Activated T-cell treated with anti-CD3 and anti-CD28 coated beads, Interleukin-2, amount 50 U/mL, for 4 hours (primary cell): ENCODE measurements around the gene NHS. TPM values are rescaled to one million over a fixed set of nuclear protein-coding genes. Genes with fewer than 3 reads are reported as not detected.

ENCODE experiments used
- ATAC-seq, 2 donors: fragments of 200-7000 bp; cut with Tn5 transposase; one replicate each; pipeline ENCODE4 v1.10.0; 2021
- DNase-seq: peaks from one replicate; pipeline ENCODE4 v3.0.0-alpha.2; 2020
- H3K27me3 Mint-ChIP-seq: one replicate; pipeline ENCODE4 v1.8.0; 2021; ENCODE audit warnings: low read depth, mixed read lengths
- H3K36me3 Mint-ChIP-seq: one replicate; pipeline ENCODE4 v1.8.0; 2022; ENCODE audit warnings: mixed read lengths; ENCODE audit not compliant: insufficient read depth
- H3K4me1 Mint-ChIP-seq: one replicate; pipeline ENCODE4 v1.8.0; 2021; ENCODE audit warnings: low read depth, mixed read lengths
- H3K4me3 Mint-ChIP-seq: one replicate; pipeline ENCODE4 v1.8.0; 2021; ENCODE audit warnings: mild to moderate bottlenecking, moderate library complexity, mixed read lengths
- H3K9me3 Mint-ChIP-seq: one replicate; pipeline ENCODE4 v1.8.0; 2021; ENCODE audit warnings: mixed read lengths
- total RNA-seq, 3 donors: library from RNA; stranded (reverse); gene quantifications; one replicate each; pipeline ENCODE4 v1.2.1, GENCODE V29; 2021

The NHS gene
- total RNA-seq, 3 donors from 2014 or later = 2.3 to 7.7 (median 7.5) TPM

DNA sequence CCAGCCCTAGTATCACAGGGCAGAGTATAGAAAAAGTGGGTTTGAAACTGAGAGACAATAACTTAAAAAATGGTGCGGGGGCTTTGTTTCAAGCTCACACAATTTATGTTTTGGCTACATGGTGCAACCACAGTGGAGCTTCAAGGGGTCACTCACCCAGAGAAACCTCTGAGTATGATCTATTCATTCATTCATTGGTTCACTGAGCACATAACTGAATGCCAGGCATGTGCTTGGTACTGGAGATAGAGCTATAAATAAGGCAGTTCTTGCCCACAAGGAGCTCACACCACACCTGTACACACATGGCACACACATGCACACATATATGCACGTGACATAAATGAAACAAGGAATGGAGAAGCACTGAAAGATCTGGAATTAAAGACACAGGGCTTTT lies 171.4 kb downstream of the NHS start:
- Mint-ChIP-seq H3K36me3 (no peaks in the 10 kb centered on the region), H3K4me1 (peaks cover 3% of the 10 kb centered on the region), H3K27me3 (peaks cover 4% of the 10 kb centered on the region), H3K4me3 (no peak overlapping the region), H3K9me3 (no peaks in the 10 kb centered on the region)
- ATAC-seq (no peak), DNase-seq (no peak)

DNA sequence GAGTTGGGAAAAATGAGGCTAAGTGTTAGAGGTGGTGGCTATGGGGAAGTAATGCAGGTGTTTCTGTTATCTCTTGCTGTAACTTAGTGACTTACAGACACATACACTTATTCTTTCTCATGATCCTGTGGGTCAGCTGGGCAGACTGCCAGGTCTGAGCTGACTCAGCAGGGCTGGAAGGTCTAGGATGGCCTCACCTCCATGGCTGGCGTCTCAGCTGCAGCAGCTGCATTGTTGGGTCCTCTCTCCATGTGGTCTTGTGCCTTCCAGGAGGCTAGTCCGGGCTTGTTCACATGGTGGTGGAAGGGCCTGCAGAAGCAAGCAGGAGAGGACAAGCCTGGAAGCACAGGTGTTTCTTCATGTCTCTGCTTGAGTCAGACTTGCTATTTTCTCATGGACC lies 172.7 kb downstream of the NHS start:
- ATAC-seq (no peak), DNase-seq (no peak)
- H3K9me3 Mint-ChIP-seq = no peaks in the 10 kb centered on the region
- H3K4me3 Mint-ChIP-seq = no peak overlapping the region
- H3K36me3 Mint-ChIP-seq = no peaks in the 10 kb centered on the region
- H3K4me1 Mint-ChIP-seq = peaks cover 3% of the 10 kb centered on the region
- peaks cover 4% of the 10 kb centered on the region for H3K27me3 Mint-ChIP-seq

DNA sequence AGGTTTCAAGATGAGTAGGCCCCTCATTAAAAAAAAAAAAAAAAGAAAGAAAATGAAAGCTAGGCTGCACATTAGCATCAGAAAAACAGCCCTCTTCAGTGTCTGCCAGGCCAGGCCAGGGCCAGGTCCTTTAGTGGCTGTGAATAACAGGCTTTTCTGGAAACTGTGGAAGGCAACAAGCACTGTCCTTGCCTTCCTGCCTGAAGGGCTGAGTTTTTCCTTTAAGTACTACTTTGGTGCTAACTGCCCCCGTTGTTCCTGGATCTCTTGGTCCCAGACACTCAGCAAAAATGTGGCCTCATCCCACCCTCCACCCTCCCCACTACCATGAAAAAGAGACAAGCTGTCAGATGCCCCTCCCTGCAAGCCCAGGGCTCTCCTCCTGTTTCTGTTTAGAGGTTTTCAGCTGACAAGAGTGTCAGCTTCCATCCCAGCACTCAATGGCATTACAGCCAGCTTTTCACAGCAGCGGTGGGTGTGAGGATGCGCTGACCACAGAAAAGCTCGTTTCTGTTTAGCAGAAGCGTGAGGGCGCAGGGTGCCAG lies 174.2 kb downstream of the NHS start:
- H3K36me3 Mint-ChIP-seq = no peaks in the 10 kb centered on the region
- H3K9me3 Mint-ChIP-seq = no peaks in the 10 kb centered on the region
- no peak overlapping the region for H3K4me3 Mint-ChIP-seq
- peaks cover 3% of the 10 kb centered on the region for H3K4me1 Mint-ChIP-seq
- DNase-seq (no peak), ATAC-seq (peak in 1 of 2 donors; percentile 27)
- peaks cover 4% of the 10 kb centered on the region for H3K27me3 Mint-ChIP-seq

DNA sequence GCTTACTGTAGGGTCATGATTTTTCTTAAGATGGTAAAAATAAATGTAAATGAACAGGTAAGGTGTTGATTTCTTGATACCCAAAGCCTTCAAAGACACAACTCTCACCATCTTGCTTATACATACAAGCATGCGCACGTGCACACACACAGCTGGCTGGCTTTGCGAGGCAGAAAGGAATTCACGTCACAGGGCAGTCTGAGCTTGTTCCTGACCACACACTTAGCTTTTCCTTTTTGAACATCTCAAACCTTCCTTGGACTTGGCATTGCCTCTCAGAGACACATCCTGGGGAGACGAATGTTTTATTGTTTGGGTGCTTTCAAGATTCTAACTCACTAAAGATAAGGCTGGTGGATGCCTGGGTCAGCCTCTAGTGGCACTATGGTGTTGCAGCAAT lies 175.0 kb downstream of the NHS start:
- peaks cover 4% of the 10 kb centered on the region for H3K27me3 Mint-ChIP-seq
- no peak for DNase-seq
- H3K36me3 Mint-ChIP-seq = no peaks in the 10 kb centered on the region
- no peaks in the 10 kb centered on the region for H3K9me3 Mint-ChIP-seq
- H3K4me3 Mint-ChIP-seq = no peak overlapping the region
- ATAC-seq = no peak
- H3K4me1 Mint-ChIP-seq = peaks cover 3% of the 10 kb centered on the region

DNA sequence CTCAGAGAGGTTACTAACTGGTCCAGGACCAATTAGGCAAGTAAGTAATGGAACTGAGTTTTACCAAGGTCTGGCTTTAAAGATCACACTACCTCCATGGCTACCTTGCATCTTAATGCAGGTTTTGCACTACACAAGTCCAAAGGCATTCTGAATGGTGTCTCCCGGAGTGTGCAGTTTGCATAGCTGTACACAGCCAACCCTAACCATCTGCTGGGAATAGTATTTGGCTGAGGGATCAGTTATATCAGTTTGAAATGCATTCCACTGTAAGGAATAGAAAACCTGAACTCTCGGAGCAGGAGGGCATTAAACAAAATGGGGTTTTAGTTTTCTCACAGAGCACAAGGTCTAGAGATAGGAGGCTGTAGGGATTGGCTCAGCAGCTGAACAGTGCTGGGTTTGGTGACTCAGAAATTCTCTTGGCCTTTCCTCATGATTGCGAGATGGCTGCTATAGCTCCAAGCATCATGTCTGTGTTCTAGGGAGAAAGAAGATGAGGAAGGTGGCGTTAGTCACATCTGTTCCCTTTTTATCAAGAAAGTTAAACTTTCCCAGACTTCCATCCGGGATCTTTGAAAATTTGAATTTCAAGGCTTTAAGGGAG lies 177.1 kb downstream of the NHS start:
- no peak for ATAC-seq
- Mint-ChIP-seq H3K27me3 (no peaks in the 10 kb centered on the region), H3K36me3 (no peaks in the 10 kb centered on the region), H3K4me3 (no peak overlapping the region), H3K9me3 (no peaks in the 10 kb centered on the region), H3K4me1 (peaks cover 3% of the 10 kb centered on the region)
- DNase-seq = no peak

DNA sequence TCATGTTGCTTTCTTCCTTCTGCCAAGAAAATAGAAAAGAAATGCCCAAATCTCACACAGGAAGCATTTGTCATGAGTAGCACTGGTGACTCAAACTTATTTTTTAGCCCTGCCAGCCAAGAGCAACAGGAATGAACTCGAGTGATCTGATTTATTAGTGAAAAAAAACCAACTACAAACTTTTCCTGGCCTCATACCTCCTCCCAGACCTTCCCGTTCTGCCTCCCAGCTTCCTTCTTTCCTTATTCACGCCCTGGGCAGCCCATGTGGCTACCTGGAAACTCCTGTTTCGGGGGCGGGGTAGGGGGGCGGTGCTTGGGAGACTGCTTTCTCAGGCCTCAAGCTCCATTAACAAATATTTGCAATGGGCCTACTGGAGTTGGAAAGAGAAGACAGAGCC lies 178.5 kb downstream of the NHS start:
- Mint-ChIP-seq H3K27me3 (no peaks in the 10 kb centered on the region), H3K4me3 (no peak overlapping the region), H3K4me1 (peaks cover 3% of the 10 kb centered on the region), H3K36me3 (no peaks in the 10 kb centered on the region), H3K9me3 (no peaks in the 10 kb centered on the region)
- no peak for DNase-seq
- ATAC-seq = no peak

DNA sequence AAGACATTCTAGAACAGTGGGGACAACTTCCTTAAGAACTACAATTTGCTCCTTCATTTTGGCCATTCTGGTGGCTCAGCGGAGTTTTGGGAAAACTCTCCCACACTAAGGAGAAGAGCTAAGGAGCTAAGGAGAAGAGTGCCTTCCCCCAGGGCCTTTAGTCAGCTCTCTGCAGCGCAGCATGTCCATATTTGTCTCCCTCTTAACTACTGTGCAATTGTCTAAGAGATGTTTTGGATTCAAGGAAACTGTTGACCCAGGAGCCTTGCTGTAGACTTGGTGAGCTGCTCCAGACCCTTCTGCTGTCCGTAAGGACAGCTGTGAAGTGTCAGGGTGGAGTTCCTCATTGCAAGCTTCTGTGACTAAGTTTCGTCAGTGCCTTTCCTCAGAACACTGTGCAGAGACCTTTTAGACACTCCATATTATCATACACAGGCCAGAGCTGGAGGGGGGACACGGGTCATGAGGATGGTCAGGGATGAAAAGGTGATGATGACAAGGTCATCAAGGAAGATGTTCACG lies 179.0 kb downstream of the NHS start:
- Mint-ChIP-seq H3K27me3 (no peaks in the 10 kb centered on the region), H3K4me3 (no peak overlapping the region), H3K4me1 (peaks cover 3% of the 10 kb centered on the region), H3K36me3 (no peaks in the 10 kb centered on the region), H3K9me3 (no peaks in the 10 kb centered on the region)
- no peak for ATAC-seq
- no peak for DNase-seq

DNA sequence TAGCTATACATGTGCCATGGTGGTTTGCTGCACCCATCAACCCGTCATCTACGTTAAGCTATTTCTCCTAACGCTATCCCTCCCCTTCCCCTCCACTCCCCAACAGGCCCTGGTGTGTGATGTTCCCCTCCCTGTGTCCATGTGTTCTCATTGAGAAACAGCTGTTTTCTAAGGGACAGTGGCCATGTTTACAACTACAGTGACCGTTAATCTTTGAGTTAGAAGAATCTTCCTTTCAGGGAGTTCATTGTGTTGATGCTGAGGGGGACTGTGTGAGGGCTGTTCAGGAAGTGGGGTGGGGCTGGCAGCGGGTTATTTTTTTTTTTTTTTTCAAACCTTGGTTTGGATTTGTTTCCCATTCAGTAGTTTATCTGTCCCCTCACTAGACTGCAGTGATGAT lies 179.9 kb downstream of the NHS start:
- H3K27me3 Mint-ChIP-seq = no peaks in the 10 kb centered on the region
- H3K4me3 Mint-ChIP-seq = no peak overlapping the region
- H3K9me3 Mint-ChIP-seq = no peaks in the 10 kb centered on the region
- DNase-seq (no peak), ATAC-seq (no peak)
- no peaks in the 10 kb centered on the region for H3K4me1 Mint-ChIP-seq
- no peaks in the 10 kb centered on the region for H3K36me3 Mint-ChIP-seq

DNA sequence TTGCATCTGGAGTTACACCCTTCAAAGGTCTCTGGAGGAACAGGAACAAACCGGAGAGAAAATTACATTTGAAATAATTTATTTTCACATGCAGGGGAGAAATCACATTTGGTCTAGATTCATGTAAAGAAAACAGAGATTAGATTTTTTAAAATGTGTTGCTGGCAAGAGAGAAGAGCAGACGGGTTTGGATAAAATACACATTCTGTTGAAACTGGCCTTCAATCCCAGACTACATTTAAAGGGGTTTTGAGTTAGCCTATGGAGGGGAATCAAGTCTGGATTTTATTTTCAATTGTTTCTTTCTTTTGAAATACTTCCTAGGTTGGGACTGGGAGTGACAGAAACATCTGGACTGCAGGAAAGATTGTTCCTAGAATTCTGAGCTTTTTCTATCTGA lies 180.8 kb downstream of the NHS start:
- DNase-seq = no peak
- no peaks in the 10 kb centered on the region for H3K4me1 Mint-ChIP-seq
- H3K36me3 Mint-ChIP-seq = no peaks in the 10 kb centered on the region
- H3K4me3 Mint-ChIP-seq = no peak overlapping the region
- ATAC-seq = no peak
- no peaks in the 10 kb centered on the region for H3K27me3 Mint-ChIP-seq
- no peaks in the 10 kb centered on the region for H3K9me3 Mint-ChIP-seq

DNA sequence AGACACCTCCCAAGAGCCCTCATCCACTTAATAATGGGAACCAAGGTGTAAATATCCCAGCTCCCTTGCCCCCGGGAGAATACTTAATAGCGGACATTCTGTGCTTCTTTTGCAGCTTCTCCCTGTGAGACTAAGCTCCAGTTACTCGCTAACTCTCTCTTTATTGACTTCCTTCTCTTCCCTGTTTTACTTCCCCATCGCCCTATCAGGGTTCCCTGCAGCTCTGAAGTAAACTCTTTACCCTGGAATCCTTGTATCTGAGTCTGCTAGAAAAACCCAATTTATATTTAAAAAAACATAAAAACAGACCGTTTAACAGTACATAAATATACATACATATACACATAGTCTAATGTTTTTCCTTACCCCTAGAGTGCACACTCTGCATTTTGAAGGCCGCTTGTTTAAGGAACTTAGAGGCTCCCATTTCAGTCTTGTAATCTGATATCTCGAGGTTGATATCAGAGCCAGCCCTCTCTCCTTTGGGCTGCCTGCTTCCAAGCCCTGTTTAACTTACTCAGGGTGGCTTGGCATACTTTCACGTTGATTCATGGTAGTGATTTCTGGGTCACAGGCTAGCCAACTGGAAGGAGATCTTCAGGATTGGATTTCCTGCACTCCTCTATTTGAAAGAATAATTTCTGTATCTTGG lies 184.9 kb downstream of the NHS start:
- peaks cover 5% of the 10 kb centered on the region for H3K4me1 Mint-ChIP-seq
- DNase-seq = no peak
- no peaks in the 10 kb centered on the region for H3K9me3 Mint-ChIP-seq
- H3K27me3 Mint-ChIP-seq = no peaks in the 10 kb centered on the region
- no peaks in the 10 kb centered on the region for H3K36me3 Mint-ChIP-seq
- no peak overlapping the region for H3K4me3 Mint-ChIP-seq
- no peak for ATAC-seq

DNA sequence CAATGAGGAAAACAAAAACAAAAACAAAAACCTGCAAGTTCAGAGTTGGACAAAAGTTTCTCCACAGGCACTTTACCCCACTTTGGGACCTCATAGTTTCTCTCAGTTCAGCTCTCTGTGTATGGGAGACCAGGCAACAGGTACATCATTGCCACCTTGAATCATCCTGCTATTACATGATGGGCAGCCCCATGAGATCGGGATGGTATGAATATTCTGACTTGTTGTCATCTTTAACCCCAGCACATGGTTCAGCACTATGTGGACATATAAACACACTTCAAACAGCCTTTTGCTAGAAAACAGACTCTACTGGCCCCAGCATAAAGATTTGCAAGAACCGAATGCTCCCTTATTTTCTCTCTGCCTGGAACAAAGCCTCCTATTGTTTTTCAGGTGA lies 185.4 kb downstream of the NHS start:
- DNase-seq (no peak), ATAC-seq (no peak)
- no peaks in the 10 kb centered on the region for H3K27me3 Mint-ChIP-seq
- H3K4me1 Mint-ChIP-seq = peaks cover 5% of the 10 kb centered on the region
- no peak overlapping the region for H3K4me3 Mint-ChIP-seq
- H3K36me3 Mint-ChIP-seq = no peaks in the 10 kb centered on the region
- H3K9me3 Mint-ChIP-seq = no peaks in the 10 kb centered on the region

DNA sequence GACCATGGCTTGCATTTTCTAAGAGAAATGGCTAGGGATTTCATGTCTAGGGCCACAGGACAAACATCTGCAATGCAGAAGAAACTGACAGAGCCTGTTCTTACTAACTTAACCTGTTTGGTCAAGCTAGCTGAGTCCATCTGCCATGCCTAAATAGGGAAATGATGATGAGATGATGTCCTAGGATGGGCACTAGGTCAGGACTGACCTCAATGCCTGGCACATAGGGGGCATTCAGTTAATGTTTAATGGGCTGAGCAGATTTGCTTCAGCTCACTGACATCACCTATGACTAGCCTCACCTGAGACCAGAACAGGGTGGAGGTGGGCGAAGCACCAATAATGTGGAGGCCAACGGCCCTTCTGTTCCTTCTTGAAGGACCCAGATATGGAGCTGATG lies 188.1 kb downstream of the NHS start:
- H3K36me3 Mint-ChIP-seq = no peaks in the 10 kb centered on the region

DNA sequence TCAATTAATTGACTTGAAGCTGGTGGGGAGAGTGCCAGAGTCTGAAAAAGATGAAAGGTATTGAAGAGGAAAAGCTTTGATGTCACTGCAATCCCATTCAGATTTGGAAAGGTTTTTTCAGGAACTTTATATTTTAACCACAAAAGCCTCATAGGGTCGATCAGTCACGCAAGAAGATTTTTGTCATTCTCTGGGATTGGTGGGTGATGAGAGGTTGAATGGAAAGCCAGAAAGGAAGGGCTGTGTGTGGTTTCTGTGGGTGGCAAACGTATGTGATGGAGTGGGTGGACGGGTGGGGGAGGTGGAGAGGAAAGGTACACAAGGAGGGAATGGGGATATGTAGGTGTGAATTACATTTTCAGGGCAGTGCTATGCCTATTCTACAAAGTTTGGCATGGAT lies 188.5 kb downstream of the NHS start:
- Mint-ChIP-seq H3K36me3 (no peaks in the 10 kb centered on the region), H3K27me3 (no peaks in the 10 kb centered on the region), H3K4me1 (peaks cover 5% of the 10 kb centered on the region), H3K9me3 (no peaks in the 10 kb centered on the region), H3K4me3 (no peak overlapping the region)
- no peak for ATAC-seq
- no peak for DNase-seq

More for the DNA sequence above, 188.1 kb downstream of the NHS start:
- Mint-ChIP-seq H3K4me1 (peaks cover 5% of the 10 kb centered on the region), H3K27me3 (no peaks in the 10 kb centered on the region), H3K9me3 (no peaks in the 10 kb centered on the region), H3K4me3 (no peak overlapping the region)
- no peak for ATAC-seq
- no peak for DNase-seq

DNA sequence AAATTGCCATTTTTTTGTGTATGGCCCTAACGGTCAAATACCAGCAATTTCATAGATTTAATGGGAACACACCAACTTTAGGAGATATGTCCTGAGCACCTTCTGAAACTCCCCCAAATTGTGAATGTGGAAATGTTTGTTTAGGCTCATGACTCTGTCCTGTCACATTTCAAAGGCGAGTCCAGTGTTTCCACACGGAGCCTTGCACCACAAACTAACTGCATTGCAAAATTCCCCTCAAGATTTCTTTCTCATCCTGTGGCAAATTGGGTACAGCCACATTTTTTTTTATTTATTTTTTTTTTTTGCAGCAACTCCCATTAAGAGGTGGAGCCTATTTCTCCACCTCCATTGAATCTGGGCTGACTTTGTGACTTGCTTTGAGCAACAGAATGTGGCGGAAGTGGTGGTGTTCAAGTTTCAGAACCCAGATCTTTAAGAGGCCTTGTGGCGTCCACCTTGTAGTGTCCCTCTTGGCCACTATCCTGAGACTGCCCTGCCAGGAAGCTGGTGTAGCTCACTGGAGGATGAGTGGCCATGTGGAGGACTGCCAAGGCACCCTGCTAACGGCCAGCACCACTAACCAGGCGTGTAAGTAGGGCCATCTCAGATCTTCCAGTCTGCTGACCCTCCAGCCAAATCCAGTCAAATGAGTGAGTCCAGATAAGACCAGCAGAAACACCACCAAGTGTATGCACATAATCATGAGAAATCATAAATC lies 189.8 kb downstream of the NHS start:
- Mint-ChIP-seq H3K9me3 (no peaks in the 10 kb centered on the region), H3K4me1 (peaks cover 5% of the 10 kb centered on the region), H3K36me3 (no peaks in the 10 kb centered on the region), H3K4me3 (no peak overlapping the region), H3K27me3 (no peaks in the 10 kb centered on the region)
- DNase-seq (no peak), ATAC-seq (no peak)

DNA sequence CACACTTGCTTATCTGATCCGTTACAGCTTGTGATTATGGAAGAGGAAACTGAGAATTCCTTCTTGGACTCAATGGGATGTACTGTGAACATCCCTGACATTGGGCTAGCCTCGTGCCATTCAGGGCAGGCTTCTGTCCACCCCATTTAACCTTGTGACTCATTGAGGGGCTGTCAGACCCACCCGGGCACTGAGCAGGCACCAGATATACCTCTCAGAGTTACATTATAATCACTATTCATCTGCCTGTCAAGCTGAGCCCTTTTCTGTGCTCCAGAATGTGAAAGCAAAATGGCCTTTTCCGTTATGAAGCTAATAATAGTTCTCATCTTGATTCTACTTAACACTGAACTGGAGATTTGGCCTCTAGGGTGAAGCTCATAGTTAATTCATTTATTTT lies 191.7 kb downstream of the NHS start:
- ATAC-seq = no peak
- Mint-ChIP-seq H3K4me3 (no peak overlapping the region), H3K36me3 (no peaks in the 10 kb centered on the region), H3K27me3 (no peaks in the 10 kb centered on the region), H3K9me3 (no peaks in the 10 kb centered on the region), H3K4me1 (peaks cover 5% of the 10 kb centered on the region)
- DNase-seq = no peak
